Activated CD8-positive, alpha-beta T cell treated with anti-CD3 and anti-CD28 coated beads for 36 hours (primary cell): ENCODE data around the gene MOSPD3. TPM values are rescaled to one million over a fixed set of nuclear protein-coding genes. Genes with fewer than 3 reads are reported as not detected.

Experiments
- ATAC-seq: fragments of 200-7000 bp; cut with Tn5 transposase; one replicate; pipeline ENCODE4 v1.10.0; 2021; ENCODE audit warnings: mild to moderate bottlenecking, moderate library complexity
- CTCF ChIA-PET: fragments of 350-600 bp; sonication (Branson Sonifier 250); formaldehyde crosslinking; loops from one replicate; lab custom pipeline; 2021; ENCODE audit warnings: antibody characterized with exemption; lab: Charles Lee
- POLR2A ChIA-PET: fragments of 350-600 bp; sonication (Branson Sonifier 250); formaldehyde crosslinking; loops from one replicate; lab custom pipeline; 2021; ENCODE audit warnings: antibody characterized with exemption; lab: Charles Lee
- DNase-seq: peaks from one replicate; pipeline ENCODE4 v3.0.0-alpha.2; 2020
- H3K27ac Mint-ChIP-seq: one replicate; pipeline ENCODE4 v1.8.0; 2021; ENCODE audit warnings: mild to moderate bottlenecking, mixed read lengths
- H3K27me3 Mint-ChIP-seq: one replicate; pipeline ENCODE4 v1.8.0; 2021; ENCODE audit warnings: mixed read lengths
- H3K36me3 Mint-ChIP-seq: one replicate; pipeline ENCODE4 v1.8.0; 2021; ENCODE audit warnings: low read depth, mixed read lengths
- H3K4me1 Mint-ChIP-seq: one replicate; pipeline ENCODE4 v1.8.0; 2021; ENCODE audit warnings: low read depth, mixed read lengths
- H3K4me3 Mint-ChIP-seq: one replicate; pipeline ENCODE4 v1.8.0; 2021; ENCODE audit warnings: mild to moderate bottlenecking, moderate library complexity, mixed read lengths
- H3K9me3 Mint-ChIP-seq: one replicate; pipeline ENCODE4 v1.8.0; 2021; ENCODE audit warnings: mixed read lengths
- CTCF ChIP-seq: fragments of 200-600 bp; IDR thresholded peaks from one replicate; pipeline ENCODE4 v1.8.0; 2022; ENCODE audit warnings: antibody characterized with exemption, mild to moderate bottlenecking
- intact Hi-C: fragments of 100-400 bp; cut with micrococcal nuclease; formaldehyde crosslinking; loops from one replicate; pipeline ENCODE4 v1.10.0; 2022
- total RNA-seq, 2 experiments: library from RNA; stranded (reverse); gene quantifications; one replicate each; pipeline ENCODE4 v1.2.3, GENCODE V29; 2021

Gene MOSPD3
- total RNA-seq, 2 experiments from 2014 or later = 9.6 to 10.5 TPM

DNA sequence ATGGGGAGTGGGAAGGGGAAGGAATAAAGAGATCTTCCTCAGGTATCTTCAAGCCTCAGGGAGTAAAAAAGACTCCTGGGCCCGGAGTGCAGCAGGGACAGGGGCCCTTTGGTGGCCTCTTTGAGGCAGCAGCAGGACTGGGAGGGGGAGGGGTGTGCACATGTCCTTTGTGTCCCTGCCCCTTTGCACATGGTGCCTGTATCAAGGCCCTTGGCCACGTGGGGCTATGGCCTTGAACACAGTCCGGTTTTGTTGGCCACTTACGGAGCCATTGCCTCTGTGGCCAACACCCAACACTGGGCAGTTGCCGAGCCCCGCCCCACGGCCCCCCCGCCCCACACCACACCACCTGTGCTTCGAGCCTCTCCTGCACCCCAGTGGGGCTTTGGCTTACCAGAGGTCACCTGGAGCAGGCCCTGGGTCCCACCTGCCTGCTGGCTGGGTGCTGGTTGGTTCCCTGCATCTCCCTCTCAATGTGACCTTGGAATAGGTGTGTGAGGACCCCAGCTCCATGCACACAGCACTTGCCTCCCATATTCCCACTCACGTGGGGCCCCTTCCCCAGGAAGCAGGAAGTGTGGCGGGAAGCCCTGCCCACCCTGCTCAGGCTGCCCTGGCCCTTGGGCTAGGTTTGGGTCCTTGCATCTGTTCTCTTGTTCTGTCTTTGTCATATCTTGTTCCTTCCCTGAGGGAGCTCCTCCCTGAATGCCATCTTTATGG lies 44.0 kb upstream of the MOSPD3 start:
- POLR2A ChIA-PET = interaction anchor here (0.6 to 3.6 kb wide), 5 partner anchors 9 to 138 kb away, joined by 3 to 22 read pairs (median 3); partner anchors contain the start of genes FBXO24, LRCH4 and MEPCE
- H3K4me3 Mint-ChIP-seq = no peak overlapping the region
- peaks cover 15% of the 10 kb centered on the region for H3K36me3 Mint-ChIP-seq

DNA sequence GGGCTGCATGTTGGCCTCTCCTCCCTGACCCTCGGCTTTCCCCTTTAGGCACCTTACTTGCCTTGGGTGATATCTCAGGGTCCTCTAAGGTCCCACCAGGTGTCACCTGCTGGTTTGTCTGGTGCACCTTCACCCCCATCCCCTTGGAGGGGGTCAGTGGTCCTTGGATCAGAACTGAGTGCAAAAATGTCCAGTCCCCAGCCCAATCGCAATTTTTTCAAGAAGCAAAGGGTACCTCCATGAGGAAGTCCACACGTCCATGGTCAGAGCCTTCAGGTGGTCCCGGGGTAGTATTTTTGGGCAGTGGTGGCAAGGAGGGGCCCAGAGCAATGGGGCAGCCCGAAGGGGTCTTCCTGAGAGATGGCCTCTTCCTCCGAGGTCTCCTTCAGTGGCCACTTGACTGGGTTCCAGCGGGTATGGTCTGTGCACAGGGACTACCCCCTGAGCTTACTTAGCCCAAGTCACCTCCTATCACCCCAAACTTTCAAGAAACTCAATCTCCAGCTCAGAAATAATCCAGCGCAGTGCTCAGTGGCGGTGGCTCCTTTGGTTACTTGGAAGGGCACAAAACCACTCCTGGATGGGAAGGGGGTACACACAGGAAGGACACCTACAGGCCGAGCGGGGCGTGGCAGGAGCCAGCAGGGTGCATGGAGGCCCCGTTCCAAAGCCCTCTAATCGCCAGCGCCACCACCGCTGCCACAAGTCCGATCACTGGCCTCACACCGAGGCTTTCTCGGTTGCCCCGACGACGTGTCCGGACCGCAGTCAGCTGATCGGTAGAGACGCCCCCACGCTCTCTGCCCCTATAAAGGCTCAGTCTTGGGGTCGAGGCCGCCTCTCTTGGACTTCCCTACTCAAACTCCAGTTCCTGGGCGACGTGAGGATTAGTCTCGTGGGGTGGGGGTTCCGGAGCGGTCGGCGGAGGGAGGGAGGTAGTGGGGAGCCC lies 43.2 kb upstream of the MOSPD3 start:
- H3K4me1 Mint-ChIP-seq = peaks cover 42% of the 10 kb centered on the region
- H3K27me3 Mint-ChIP-seq = no peaks in the 10 kb centered on the region
- intact Hi-C loops = no loop called here
- ChIA-PET POLR2A (interaction anchor here (0.6 to 3.6 kb wide), 4 partner anchors 16 to 139 kb away, joined by 3 to 22 read pairs (median 4); partner anchors contain the start of genes FBXO24, LRCH4 and MEPCE), CTCF (interaction anchor here (0.8 to 1.8 kb wide), 9 partner anchors 8 to 91 kb away, joined by 3 to 10 read pairs (median 4); no protein-coding TSS in a partner anchor)
- H3K9me3 Mint-ChIP-seq = no peaks in the 10 kb centered on the region
- H3K27ac Mint-ChIP-seq = peak overlapping the region; percentile 8
- H3K36me3 Mint-ChIP-seq = peaks cover 9% of the 10 kb centered on the region
- peak; percentile 44 for TF ChIP-seq CTCF
- ATAC-seq (peak; percentile 50), DNase-seq (peak; percentile 73)
- H3K4me3 Mint-ChIP-seq = peak overlapping the region; percentile 27

More for the DNA sequence above, 44.0 kb upstream of the MOSPD3 start:
- Mint-ChIP-seq H3K27me3 (no peaks in the 10 kb centered on the region), H3K27ac (no peak overlapping the region), H3K9me3 (no peaks in the 10 kb centered on the region), H3K4me1 (peaks cover 46% of the 10 kb centered on the region)
- DNase-seq (peak; percentile 22), ATAC-seq (no peak)
- intact Hi-C loops = no loop called here
- CTCF ChIA-PET = interaction anchor here (0.8 to 1.8 kb wide), 8 partner anchors 9 to 90 kb away, joined by 3 to 10 read pairs (median 4); no protein-coding TSS in a partner anchor
- no peak for TF ChIP-seq CTCF

GRCh38 chr7:100570954-100571828 lies 41.1 kb upstream of the MOSPD3 start:
- POLR2A ChIA-PET = interaction anchor here (0.6 to 1.5 kb wide), 16 partner anchors 8 to 146 kb away, joined by 3 to 8 read pairs (median 4); partner anchors contain the start of gene PPP1R35
- H3K27me3 Mint-ChIP-seq = no peaks in the 10 kb centered on the region
- DNase-seq (peak; percentile 33), ATAC-seq (peak; percentile 3)
- H3K9me3 Mint-ChIP-seq = no peaks in the 10 kb centered on the region
- H3K4me1 Mint-ChIP-seq = peaks cover 42% of the 10 kb centered on the region
- H3K4me3 Mint-ChIP-seq = no peak overlapping the region
- no peak overlapping the region for H3K27ac Mint-ChIP-seq
- intact Hi-C loops = no loop called here
- H3K36me3 Mint-ChIP-seq = peaks cover 7% of the 10 kb centered on the region
- no peak for TF ChIP-seq CTCF
- CTCF ChIA-PET = interaction anchor here (0.9 to 1.8 kb wide), 6 partner anchors 11 to 100 kb away, joined by 3 to 7 read pairs (median 4); partner anchors contain the start of gene FBXO24

DNA sequence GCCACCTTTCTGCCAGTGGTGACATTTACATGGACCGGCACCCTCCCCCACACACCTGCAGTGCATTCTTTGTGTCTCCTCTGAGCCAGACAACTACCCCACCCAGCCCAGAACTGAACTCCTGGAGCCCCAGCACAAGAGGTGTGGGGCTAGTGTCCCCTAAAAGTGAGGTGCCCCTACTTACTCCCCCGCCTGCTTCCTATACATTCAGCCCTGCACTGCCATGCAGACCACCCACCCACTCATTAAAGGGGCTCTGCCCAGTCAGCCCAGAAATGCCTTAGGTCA lies 40.6 kb upstream of the MOSPD3 start:
- peak; percentile 34 for DNase-seq
- H3K4me1 Mint-ChIP-seq = peaks cover 42% of the 10 kb centered on the region
- no peak overlapping the region for H3K4me3 Mint-ChIP-seq
- CTCF ChIA-PET = interaction anchor here (0.9 to 1.8 kb wide), 6 partner anchors 12 to 101 kb away, joined by 3 to 7 read pairs (median 4); partner anchors contain the start of gene FBXO24
- H3K27ac Mint-ChIP-seq = peak overlapping the region; percentile 52
- POLR2A ChIA-PET = interaction anchor here (0.9 to 1.5 kb wide), 8 partner anchors 11 to 121 kb away, joined by 3 to 8 read pairs (median 5); no protein-coding TSS in a partner anchor
- peaks cover 7% of the 10 kb centered on the region for H3K36me3 Mint-ChIP-seq
- TF ChIP-seq CTCF = no peak
- intact Hi-C loops = no loop called here
- no peaks in the 10 kb centered on the region for H3K27me3 Mint-ChIP-seq
- no peaks in the 10 kb centered on the region for H3K9me3 Mint-ChIP-seq
- ATAC-seq = no peak
